ENCODE data around the gene CMYA5. TPM values are rescaled to one million over a fixed set of nuclear protein-coding genes. Genes with fewer than 3 reads are reported as not detected.
A peak's percentile ranks its signal among the peaks of the same experiment; 100 is the strongest.
"Not testable (repeated sequence)": the region's sequence is repeated elsewhere in the genome, so short reads cannot be mapped to it uniquely, and the experiment has no call there.

The CMYA5 gene
- total RNA-seq, 2 experiments from 2014 or later = 0.12 to 0.21 TPM

DNA sequence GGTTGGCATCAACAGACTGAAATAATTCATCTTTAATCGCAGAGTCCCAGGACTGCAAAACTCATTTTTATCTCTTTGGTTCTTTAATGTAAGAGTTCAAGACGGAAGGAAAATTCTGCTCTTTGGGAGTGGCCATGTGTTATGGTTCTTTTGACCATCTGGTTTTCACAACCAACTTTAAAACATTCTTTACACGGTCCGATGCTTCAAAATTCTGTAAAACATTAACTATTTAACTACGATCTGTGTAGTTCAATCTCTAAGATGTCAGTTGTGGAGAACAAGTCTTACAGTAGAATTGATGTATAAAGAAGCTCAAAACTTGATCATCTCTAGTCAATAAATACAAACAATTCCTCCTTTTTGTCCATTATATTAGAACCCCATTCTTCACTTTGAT is 83.0 kb downstream of the CMYA5 start:
- Mint-ChIP-seq H3K9me3 (ENCODE audit: low read depth) (peaks cover 3% of the 10 kb centered on the region), H3K36me3 (peaks cover 1% of the 10 kb centered on the region), H3K27me3 (peaks cover 31% of the 10 kb centered on the region), H3K4me1 (no peaks in the 10 kb centered on the region), H3K4me3 (no peak overlapping the region), H3K27ac (no peak overlapping the region)
- DNase-seq (no peak), ATAC-seq (no peak)
- CTCF ChIA-PET = interaction anchor here (1.0 to 2.8 kb wide), 2 partner anchors 30 to 85 kb away, joined by 3 to 7 read pairs; no protein-coding TSS in a partner anchor

GRCh38 chr5:79773612-79774011 is 84.0 kb downstream of the CMYA5 start:
- CTCF ChIA-PET = interaction anchor here (1.0 to 2.8 kb wide), 4 partner anchors 10 to 310 kb away, joined by 3 to 7 read pairs (median 4); no protein-coding TSS in a partner anchor
- ATAC-seq (no peak), DNase-seq (no peak)
- Mint-ChIP-seq H3K27ac (no peak overlapping the region), H3K4me3 (no peak overlapping the region), H3K9me3 (ENCODE audit: low read depth) (peaks cover 3% of the 10 kb centered on the region), H3K4me1 (no peaks in the 10 kb centered on the region), H3K36me3 (peaks cover 1% of the 10 kb centered on the region), H3K27me3 (peaks cover 23% of the 10 kb centered on the region)

- Mint-ChIP-seq H3K4me3 (no peak overlapping the region), H3K9me3 (ENCODE audit: low read depth) (peaks cover 2% of the 10 kb centered on the region), H3K27me3 (peaks cover 18% of the 10 kb centered on the region), H3K4me1 (no peaks in the 10 kb centered on the region), H3K36me3 (no peaks in the 10 kb centered on the region), H3K27ac (no peak overlapping the region)
- no peak for DNase-seq
- no peak for ATAC-seq
- CTCF ChIA-PET = interaction anchor here (0.7 to 2.8 kb wide), 7 partner anchors 11 to 309 kb away, joined by 3 to 7 read pairs (median 3); no protein-coding TSS in a partner anchor
Measured at GRCh38 chr5:79774171-79774854, 84.7 kb downstream of the CMYA5 start.

- no peak for ATAC-seq
- H3K27ac Mint-ChIP-seq = no peak overlapping the region
- no peak for DNase-seq
- H3K4me3 Mint-ChIP-seq = no peak overlapping the region
- peaks cover 16% of the 10 kb centered on the region for H3K27me3 Mint-ChIP-seq
- H3K9me3 Mint-ChIP-seq (ENCODE audit: low read depth) = peaks cover 2% of the 10 kb centered on the region
- no peaks in the 10 kb centered on the region for H3K36me3 Mint-ChIP-seq
- CTCF ChIA-PET = interaction anchor here (0.7 to 2.8 kb wide), 5 partner anchors 67 to 221 kb away, joined by 3 to 7 read pairs (median 3); no protein-coding TSS in a partner anchor
- no peaks in the 10 kb centered on the region for H3K4me1 Mint-ChIP-seq
Measured at GRCh38 chr5:79774855-79775237, 85.2 kb downstream of the CMYA5 start.

- not testable (repeated sequence) for ATAC-seq; H3K9me3 Mint-ChIP-seq (ENCODE audit: low read depth); DNase-seq; H3K27ac Mint-ChIP-seq; H3K36me3 Mint-ChIP-seq; H3K4me1 Mint-ChIP-seq
- peaks cover 18% of the 10 kb centered on the region for H3K27me3 Mint-ChIP-seq
- CTCF ChIA-PET = interaction anchor here (0.6 kb wide), 1 partner anchor 577 kb away, joined by 3 read pairs; no protein-coding TSS in a partner anchor
- H3K4me3 Mint-ChIP-seq = peak overlapping the region; percentile 30
Measured at GRCh38 chr5:79784741-79785140, 95.1 kb downstream of the CMYA5 start.

- CTCF ChIA-PET = no interaction called here
- no peak overlapping the region for H3K27ac Mint-ChIP-seq
- DNase-seq (no peak), ATAC-seq (no peak)
- H3K4me1 Mint-ChIP-seq = no peaks in the 10 kb centered on the region
- H3K36me3 Mint-ChIP-seq = no peaks in the 10 kb centered on the region
- no peaks in the 10 kb centered on the region for H3K9me3 Mint-ChIP-seq (ENCODE audit: low read depth)
- H3K27me3 Mint-ChIP-seq = peaks cover 21% of the 10 kb centered on the region
- no peak overlapping the region for H3K4me3 Mint-ChIP-seq
Measured at GRCh38 chr5:79785983-79786382, 96.3 kb downstream of the CMYA5 start.

- no peaks in the 10 kb centered on the region for H3K4me1 Mint-ChIP-seq
- no peak for DNase-seq
- H3K9me3 Mint-ChIP-seq (ENCODE audit: low read depth) = no peaks in the 10 kb centered on the region
- no peak overlapping the region for H3K4me3 Mint-ChIP-seq
- peaks cover 21% of the 10 kb centered on the region for H3K27me3 Mint-ChIP-seq
- ATAC-seq = no peak
- H3K36me3 Mint-ChIP-seq = no peaks in the 10 kb centered on the region
- H3K27ac Mint-ChIP-seq = no peak overlapping the region
- CTCF ChIA-PET = no interaction called here
Measured at GRCh38 chr5:79787448-79787847, 97.8 kb downstream of the CMYA5 start.

GRCh38 chr5:79791843-79792242 is 102.2 kb downstream of the CMYA5 start:
- Mint-ChIP-seq H3K27me3 (peaks cover 16% of the 10 kb centered on the region), H3K9me3 (ENCODE audit: low read depth) (no peaks in the 10 kb centered on the region), H3K27ac (no peak overlapping the region), H3K4me3 (no peak overlapping the region), H3K4me1 (no peaks in the 10 kb centered on the region), H3K36me3 (no peaks in the 10 kb centered on the region)
- CTCF ChIA-PET = interaction anchor here (0.7 kb wide), 1 partner anchor 242 kb away, joined by 3 read pairs; no protein-coding TSS in a partner anchor
- DNase-seq = no peak
- ATAC-seq = no peak

GRCh38 chr5:79792463-79792862 is 102.8 kb downstream of the CMYA5 start:
- CTCF ChIA-PET = no interaction called here
- Mint-ChIP-seq H3K9me3 (ENCODE audit: low read depth) (no peaks in the 10 kb centered on the region), H3K27me3 (peaks cover 18% of the 10 kb centered on the region), H3K4me1 (no peaks in the 10 kb centered on the region), H3K27ac (no peak overlapping the region), H3K4me3 (no peak overlapping the region), H3K36me3 (no peaks in the 10 kb centered on the region)
- ATAC-seq (no peak), DNase-seq (no peak)

- no peak for DNase-seq
- H3K9me3 Mint-ChIP-seq (ENCODE audit: low read depth) = no peaks in the 10 kb centered on the region
- H3K4me3 Mint-ChIP-seq = no peak overlapping the region
- no peaks in the 10 kb centered on the region for H3K4me1 Mint-ChIP-seq
- CTCF ChIA-PET = no interaction called here
- H3K27ac Mint-ChIP-seq = no peak overlapping the region
- peaks cover 11% of the 10 kb centered on the region for H3K27me3 Mint-ChIP-seq
- no peaks in the 10 kb centered on the region for H3K36me3 Mint-ChIP-seq
- no peak for ATAC-seq
Measured at GRCh38 chr5:79793304-79793703, 103.7 kb downstream of the CMYA5 start.

GRCh38 chr5:79793722-79794121 is 104.1 kb downstream of the CMYA5 start:
- no peak for DNase-seq
- H3K9me3 Mint-ChIP-seq (ENCODE audit: low read depth) = no peaks in the 10 kb centered on the region
- H3K27ac Mint-ChIP-seq = no peak overlapping the region
- no peak for ATAC-seq
- peaks cover 10% of the 10 kb centered on the region for H3K27me3 Mint-ChIP-seq
- no peaks in the 10 kb centered on the region for H3K4me1 Mint-ChIP-seq
- no peak overlapping the region for H3K4me3 Mint-ChIP-seq
- CTCF ChIA-PET = no interaction called here
- peaks cover 1% of the 10 kb centered on the region for H3K36me3 Mint-ChIP-seq

GRCh38 chr5:79794347-79794746 is 104.7 kb downstream of the CMYA5 start:
- CTCF ChIA-PET = no interaction called here
- H3K9me3 Mint-ChIP-seq (ENCODE audit: low read depth) = no peaks in the 10 kb centered on the region

DNA sequence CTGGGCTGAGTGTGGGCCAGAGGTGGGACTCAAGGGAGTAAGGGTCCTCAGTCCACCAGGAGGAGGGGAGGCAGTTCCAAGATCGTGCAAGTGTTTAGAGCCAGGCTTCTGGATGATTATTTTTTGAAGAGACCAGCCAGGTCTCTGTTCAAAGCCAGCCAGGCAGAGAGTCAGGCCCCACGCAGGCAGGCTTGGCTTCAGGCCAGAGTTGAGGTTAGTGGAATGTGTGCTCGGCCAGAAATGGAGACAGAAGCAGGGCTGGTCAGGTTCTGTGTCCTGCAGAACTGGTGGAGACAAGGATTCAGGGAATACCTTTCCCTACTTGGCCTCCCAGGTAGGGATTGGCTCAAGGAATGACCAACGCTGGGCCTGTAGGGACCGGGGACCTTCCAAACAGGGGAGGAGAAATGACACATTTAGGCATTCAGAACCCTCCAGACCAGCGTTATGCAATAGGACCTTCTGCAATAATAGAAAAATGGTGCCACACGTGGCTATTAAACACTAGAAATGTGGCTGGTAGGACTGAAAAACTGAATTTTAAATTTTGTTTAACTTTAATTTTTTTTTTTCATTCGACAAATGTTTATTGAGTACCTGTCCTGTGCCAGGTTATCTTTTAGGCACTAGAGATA is 106.2 kb downstream of the CMYA5 start:
- H3K4me3 Mint-ChIP-seq = no peak overlapping the region
- H3K9me3 Mint-ChIP-seq (ENCODE audit: low read depth) = no peaks in the 10 kb centered on the region
- CTCF ChIA-PET = no interaction called here
- no peak overlapping the region for H3K27ac Mint-ChIP-seq
- ATAC-seq (no peak), DNase-seq (no peak)
- H3K27me3 Mint-ChIP-seq = peaks cover 4% of the 10 kb centered on the region
- peaks cover 2% of the 10 kb centered on the region for H3K36me3 Mint-ChIP-seq
- peaks cover 1% of the 10 kb centered on the region for H3K4me1 Mint-ChIP-seq

More at GRCh38 chr5:79794347-79794746, 104.7 kb downstream of the CMYA5 start:
- Mint-ChIP-seq H3K4me3 (no peak overlapping the region), H3K27ac (no peak overlapping the region), H3K4me1 (no peaks in the 10 kb centered on the region), H3K36me3 (peaks cover 1% of the 10 kb centered on the region), H3K27me3 (peaks cover 10% of the 10 kb centered on the region)
- no peak for ATAC-seq
- DNase-seq = no peak
